Activated effector memory CD4-positive, alpha-beta T cell treated with Interleukin-2 at 50 U/mL for 16 hours (primary cell): ENCODE results near the gene NDRG4.

Source experiments
- DNase-seq: peaks from one replicate; pipeline ENCODE4 v3.0.0-alpha.2; 2020

The NDRG4 gene

DNA sequence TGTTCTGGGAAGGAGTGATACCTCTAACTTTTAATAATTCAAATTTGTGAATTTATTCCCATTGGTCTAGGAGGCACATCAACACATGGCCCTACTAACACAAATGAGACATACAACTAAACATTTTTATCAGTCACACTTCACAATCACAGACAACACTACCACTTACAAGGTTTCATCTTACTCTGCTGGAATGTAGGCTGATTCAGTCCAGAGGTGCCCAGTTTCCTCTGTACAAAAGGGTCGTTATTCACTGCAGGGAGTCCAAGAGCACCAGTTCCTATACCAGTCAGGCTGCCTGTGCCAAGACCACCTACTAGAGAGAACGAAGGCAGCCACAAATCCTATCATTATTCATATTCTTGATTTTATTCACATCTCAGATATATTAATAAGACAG, 56.7 kb downstream of the NDRG4 start:
- no peak for DNase-seq
